PC-3 (cell line): ENCODE measurements around the gene CCNL1. TPM values are rescaled to one million over a fixed set of nuclear protein-coding genes. Genes with fewer than 3 reads are reported as not detected.
A peak's percentile ranks its signal among the peaks of the same experiment; 100 is the strongest.

Source experiments
- ATAC-seq: fragments of 200-7000 bp; cut with Tn5 transposase; 2 replicates; pipeline ENCODE4 v1.9.1; 2020; ENCODE audit warnings: mild to moderate bottlenecking, moderate library complexity
- BruUV-seq: library from RNA; stranded (reverse); fragments of 400-500 nt; replicated peaks from 2 replicates; lab custom pipeline; 2021; lab: Mats Ljungman, UMichigan
- CTCF ChIA-PET: fragments of 300-600 bp; sonication (Branson Sonifier 250); formaldehyde crosslinking; loops from one replicate; lab custom pipeline; 2022; ENCODE audit warnings: antibody characterized with exemption; lab: Charles Lee
- POLR2A ChIA-PET: fragments of 300-600 bp; sonication (Branson Sonifier 250); formaldehyde crosslinking; loops from one replicate; lab custom pipeline; 2022; ENCODE audit warnings: antibody characterized with exemption; ENCODE audit not compliant: unreplicated experiment; lab: Charles Lee
- DNase-seq: peaks from one replicate; pipeline ENCODE4 v3.0.0-alpha.2; 2015
- H2AFZ ChIP-seq: fragments of 300-600 bp; sonication (generic); 2 replicates; pipeline ENCODE4 v1.6.0; 2016; ENCODE audit warnings: antibody characterized with exemption, low read length
- H3F3A ChIP-seq: fragments of 300-600 bp; sonication (generic); one replicate; pipeline ENCODE4 v1.6.0; 2017; ENCODE audit warnings: antibody characterized with exemption, low read length, control low read depth, mild to moderate bottlenecking; ENCODE audit not compliant: unreplicated experiment
- H3K27ac ChIP-seq: fragments of 300-600 bp; sonication (generic); 2 replicates; pipeline ENCODE4 v1.5.1; 2016; ENCODE audit warnings: mild to moderate bottlenecking, low read length
- H3K27me3 ChIP-seq: fragments of 300-600 bp; sonication (generic); 2 replicates; pipeline ENCODE4 v1.6.1; 2016; ENCODE audit warnings: low read length, mixed read lengths
- H3K36me3 ChIP-seq: fragments of 300-600 bp; sonication (generic); 2 replicates; pipeline ENCODE4 v1.6.1; 2016; ENCODE audit warnings: low read depth, mixed run types, low read length, mixed read lengths
- H3K4me1 ChIP-seq: fragments of 300-600 bp; sonication (generic); 2 replicates; pipeline ENCODE4 v1.5.1; 2016; ENCODE audit warnings: low read length; ENCODE audit not compliant: insufficient read depth
- H3K4me2 ChIP-seq: fragments of 300-600 bp; sonication (generic); 2 replicates; pipeline ENCODE4 v1.6.0; 2016; ENCODE audit warnings: low read length
- H3K4me3 ChIP-seq: fragments of 300-600 bp; sonication (generic); 2 replicates; pipeline ENCODE4 v1.5.1; 2016; ENCODE audit warnings: mild to moderate bottlenecking, low read length, mixed read lengths
- H3K79me2 ChIP-seq: fragments of 300-600 bp; sonication (generic); 2 replicates; pipeline ENCODE4 v1.6.1; 2017; ENCODE audit warnings: low read length, mixed read lengths
- H3K9ac ChIP-seq: fragments of 300-600 bp; sonication (generic); 2 replicates; pipeline ENCODE4 v1.6.0; 2016; ENCODE audit warnings: mild to moderate bottlenecking, low read length
- H3K9me2 ChIP-seq: fragments of 300-600 bp; sonication (generic); replicated peaks from 2 replicates; pipeline ENCODE4 v1.6.1; 2016; ENCODE audit warnings: mixed run types, low read length, mixed read lengths
- H3K9me3 ChIP-seq: fragments of 300-600 bp; sonication (generic); 2 replicates; pipeline ENCODE4 v1.6.1; 2016; ENCODE audit warnings: low read length, mixed read lengths
- H4K20me1 ChIP-seq: fragments of 300-600 bp; sonication (generic); 2 replicates; pipeline ENCODE4 v1.6.1; 2016; ENCODE audit warnings: low read length, mixed read lengths
- CTCF ChIP-seq: fragments of 300-600 bp; sonication (generic); conservative IDR thresholded peaks from 2 replicates; pipeline ENCODE4 v1.5.1; 2017; ENCODE audit warnings: antibody characterized with exemption, low read depth, mild to moderate bottlenecking, low read length
- EZH2 ChIP-seq: fragments of 300-600 bp; sonication (generic); IDR thresholded peaks from one replicate; pipeline ENCODE4 v1.6.1; 2017; ENCODE audit warnings: antibody characterized with exemption, mild to moderate bottlenecking, low read length; ENCODE audit not compliant: unreplicated experiment
- EZH2phosphoT487 ChIP-seq: fragments of 300-600 bp; sonication (generic); IDR thresholded peaks from 2 replicates; pipeline ENCODE4 v1.6.1; 2018; ENCODE audit warnings: mild to moderate bottlenecking, antibody characterized with exemption, low read length, borderline replicate concordance
- intact Hi-C: fragments of 100-400 bp; cut with micrococcal nuclease; formaldehyde crosslinking; loops from 2 replicates; pipeline ENCODE4 v1.9.0; 2023
- total RNA-seq: library from RNA; depleted of rRNA; stranded (reverse); fragments of >200 nt; gene quantifications from 2 replicates; pipeline ENCODE4 v1.2.3, GENCODE V29; 2014

CCNL1 gene
- total RNA-seq, 1 experiment from 2014 or later: 231 TPM

- Histone ChIP-seq H3K9ac (no peak overlapping the region), H4K20me1 (no peaks in the 10 kb centered on the region), H3K36me3 (no peaks in the 10 kb centered on the region), H3K9me2 (no peaks in the 10 kb centered on the region), H2AFZ (no peak overlapping the region), H3K27ac (no peak overlapping the region), H3F3A (no peaks in the 10 kb centered on the region), H3K79me2 (no peaks in the 10 kb centered on the region), H3K27me3 (no peaks in the 10 kb centered on the region), H3K9me3 (no peaks in the 10 kb centered on the region), H3K4me1 (no peaks in the 10 kb centered on the region), H3K4me2 (no peak overlapping the region), H3K4me3 (no peak overlapping the region)
- POLR2A ChIA-PET: no interaction called here
- peak; percentile 58 for ATAC-seq
- peak; percentile 77 for DNase-seq
- CTCF ChIA-PET: interaction anchor here (0.6 to 1.0 kb wide), 4 partner anchors 15 to 368 kb away, joined by 3 to 5 read pairs (median 3); no protein-coding TSS in a partner anchor
- BruUV-seq: no TSS peak
- no peak for TF ChIP-seq EZH2
- TF ChIP-seq EZH2phosphoT487: no peak
- TF ChIP-seq CTCF: peak; percentile 86
- intact Hi-C loops: loop anchor here (1.0 to 5.0 kb wide), 6 partner anchors 35 to 368 kb away; partner anchors contain the start of gene PTX3
These were observed 44.5 kb upstream of the CCNL1 start for GRCh38 chr3:157204431-157204830.

- no peaks in the 10 kb centered on the region for H3F3A ChIP-seq
- H3K9ac ChIP-seq: no peak overlapping the region
- no peak overlapping the region for H3K27ac ChIP-seq
- ATAC-seq (peak; percentile 76), DNase-seq (peak; percentile 70)
- intact Hi-C loops: loop anchor here (1.0 to 5.0 kb wide), 3 partner anchors 26 to 1051 kb away; no protein-coding TSS in a partner anchor
- H3K4me1 ChIP-seq: no peaks in the 10 kb centered on the region
- H3K79me2 ChIP-seq: no peaks in the 10 kb centered on the region
- no peaks in the 10 kb centered on the region for H4K20me1 ChIP-seq
- no peaks in the 10 kb centered on the region for H3K9me3 ChIP-seq
- no peaks in the 10 kb centered on the region for H3K9me2 ChIP-seq
- POLR2A ChIA-PET: interaction anchor here (0.5 to 0.6 kb wide), 3 partner anchors 47 to 1158 kb away, joined by 3 to 18 read pairs (median 4); no protein-coding TSS in a partner anchor
- H3K36me3 ChIP-seq: no peaks in the 10 kb centered on the region
- H3K27me3 ChIP-seq: no peaks in the 10 kb centered on the region
- TF ChIP-seq CTCF (peak; percentile 78), EZH2 (no peak), EZH2phosphoT487 (no peak)
- no peak overlapping the region for H3K4me3 ChIP-seq
- H3K4me2 ChIP-seq: no peak overlapping the region
- H2AFZ ChIP-seq: no peak overlapping the region
- CTCF ChIA-PET: interaction anchor here (0.5 to 1.9 kb wide), 11 partner anchors 35 to 1051 kb away, joined by 3 to 7 read pairs (median 3); no protein-coding TSS in a partner anchor
- no TSS peak for BruUV-seq
These were observed 41.8 kb upstream of the CCNL1 start for GRCh38 chr3:157201648-157202278.

- ChIA-PET CTCF (no interaction called here), POLR2A (no interaction called here)
- TF ChIP-seq EZH2: no peak
- TF ChIP-seq CTCF: no peak
- TF ChIP-seq EZH2phosphoT487: no peak
These were observed 39.9 kb upstream of the CCNL1 start for GRCh38 chr3:157199841-157200240.

More at GRCh38 chr3:157199841-157200240, 39.9 kb upstream of the CCNL1 start:
- intact Hi-C loops: loop anchor here (5.0 kb wide), 1 partner anchor 152 kb away; no protein-coding TSS in a partner anchor
- no peaks in the 10 kb centered on the region for H3K36me3 ChIP-seq
- H3K4me2 ChIP-seq: no peak overlapping the region
- no peaks in the 10 kb centered on the region for H3K9me3 ChIP-seq
- H3K27ac ChIP-seq: no peak overlapping the region
- no peaks in the 10 kb centered on the region for H3K79me2 ChIP-seq
- no peaks in the 10 kb centered on the region for H3F3A ChIP-seq
- BruUV-seq: no TSS peak
- no peak overlapping the region for H3K4me3 ChIP-seq
- H2AFZ ChIP-seq: no peak overlapping the region
- DNase-seq: no peak
- ATAC-seq: no peak
- no peaks in the 10 kb centered on the region for H3K9me2 ChIP-seq
- no peaks in the 10 kb centered on the region for H4K20me1 ChIP-seq
- H3K4me1 ChIP-seq: no peaks in the 10 kb centered on the region
- no peaks in the 10 kb centered on the region for H3K27me3 ChIP-seq
- no peak overlapping the region for H3K9ac ChIP-seq
